GM12878 (cell line): Measurements from ENCODE around the gene DNAJC4. TPM values are rescaled to one million over a fixed set of nuclear protein-coding genes. Genes with fewer than 3 reads are reported as not detected.
A peak's percentile ranks its signal among the peaks of the same experiment; 100 is the strongest.

Experiments used
- RAD21 ChIP-seq: IDR thresholded peaks from 2 replicates; pipeline ENCODE4 v1.6.1; 2011; ENCODE audit warnings: mild to moderate bottlenecking, low read depth, low read length, moderate library complexity; ENCODE audit not compliant: insufficient read depth
- RAD51 ChIP-seq: fragments of 450-650 bp; IDR thresholded peaks from 2 replicates; pipeline ENCODE4 v1.6.1; 2016; ENCODE audit warnings: moderate library complexity, mild to moderate bottlenecking, inconsistent platforms
- RB1 ChIP-seq: fragments of 450-650 bp; formaldehyde crosslinking; IDR thresholded peaks from 2 replicates; pipeline ENCODE4 v1.6.1; 2017; ENCODE audit warnings: mild to moderate bottlenecking, borderline replicate concordance
- SMAD1 ChIP-seq: fragments of 450-650 bp; IDR thresholded peaks from 2 replicates; pipeline ENCODE4 v1.6.1; 2018; ENCODE audit warnings: mild to moderate bottlenecking, low read depth; ENCODE audit not compliant: partially characterized antibody
- SREBF1 ChIP-seq: IDR thresholded peaks from 2 replicates; pipeline ENCODE4 v1.6.1; 2012; ENCODE audit warnings: mild to moderate bottlenecking, low read length
- SUZ12 ChIP-seq: fragments of 200-600 bp; sonication (generic); IDR thresholded peaks from one replicate; pipeline ENCODE4 v1.6.1; 2018; ENCODE audit warnings: antibody characterized with exemption, mild to moderate bottlenecking; ENCODE audit not compliant: unreplicated experiment
- ZNF217 ChIP-seq: fragments of 450-650 bp; IDR thresholded peaks from 2 replicates; pipeline ENCODE4 v1.6.1; 2017; ENCODE audit warnings: antibody characterized with exemption, mild to moderate bottlenecking
- polyA plus RNA-seq, 11 experiments: library from polyadenylated mRNA; depleted of rRNA in 4 of 11; unstranded in 6 of 11; stranded (reverse) in 5 of 11; fragments of >200 nt; fragmentation: Nextera tagmentation in 4 of 11; fragmentation: Illumina TruSeq in 1 of 11; extraction: Ambion mirVana in 4 of 11; extraction: Trizol in 1 of 11; gene quantifications; 1 replicate in 1 of 11; 2 replicates in 10 of 11; pipeline versions ENCODE4 v1.2.1 to v1.2.3, GENCODE V29; 2011 to 2016; ENCODE audit warnings: inconsistent platforms in 2 of 11, missing spikeins in 2 of 11, low read depth in 1 of 11
- total RNA-seq, 4 experiments: library from RNA; depleted of rRNA in 3 of 4; stranded (reverse); fragments of >200 nt in 3 of 4; fragmentation: Illumina TruSeq in 1 of 4; extraction: Trizol in 1 of 4; gene quantifications; 2 replicates each; pipeline versions ENCODE4 v1.2.1 to v1.2.3, GENCODE V29; 2013 to 2021
- TF ChIP-seq, protein P1 (sequence below): fragments of 450-650 bp; conservative IDR thresholded peaks from 2 replicates; pipeline ENCODE4 v1.6.1; 2017; ENCODE audit warnings: mild to moderate bottlenecking, moderate library complexity
- TF ChIP-seq, protein P2 (sequence below), 3 experiments: IDR thresholded peaks in 2 of 3; conservative IDR thresholded peaks in 1 of 3; 2 replicates each; pipeline ENCODE4 v1.5.1; 2011; ENCODE audit warnings: low read depth in 3 of 3, low read length in 3 of 3, mild to moderate bottlenecking in 3 of 3, control low read depth in 2 of 3, moderate library complexity in 2 of 3, inconsistent platforms in 1 of 3, mixed read lengths in 1 of 3; ENCODE audit not compliant: control insufficient read depth in 2 of 3, insufficient read depth in 1 of 3; ENCODE audit errors: extremely low read depth in 1 of 3
- TF ChIP-seq, protein P3 (sequence below): fragments of 450-650 bp; IDR thresholded peaks from 2 replicates; pipeline ENCODE4 v1.6.1; 2017; ENCODE audit warnings: mild to moderate bottlenecking, low read depth, inconsistent platforms; ENCODE audit not compliant: poor library complexity, severe bottlenecking
- TF ChIP-seq, protein P4 (sequence below): IDR thresholded peaks from 2 replicates; pipeline ENCODE4 v1.6.1; 2011; ENCODE audit warnings: mild to moderate bottlenecking, low read depth, low read length, moderate library complexity; ENCODE audit not compliant: insufficient replicate concordance

The DNAJC4 gene
- total and polyA plus RNA-seq, 10 of the 15 experiments (the other 5 are each of a cell fraction or from before 2014, with no cell fraction given), result 3.7 to 64.9 (median 30.1) TPM

DNA sequence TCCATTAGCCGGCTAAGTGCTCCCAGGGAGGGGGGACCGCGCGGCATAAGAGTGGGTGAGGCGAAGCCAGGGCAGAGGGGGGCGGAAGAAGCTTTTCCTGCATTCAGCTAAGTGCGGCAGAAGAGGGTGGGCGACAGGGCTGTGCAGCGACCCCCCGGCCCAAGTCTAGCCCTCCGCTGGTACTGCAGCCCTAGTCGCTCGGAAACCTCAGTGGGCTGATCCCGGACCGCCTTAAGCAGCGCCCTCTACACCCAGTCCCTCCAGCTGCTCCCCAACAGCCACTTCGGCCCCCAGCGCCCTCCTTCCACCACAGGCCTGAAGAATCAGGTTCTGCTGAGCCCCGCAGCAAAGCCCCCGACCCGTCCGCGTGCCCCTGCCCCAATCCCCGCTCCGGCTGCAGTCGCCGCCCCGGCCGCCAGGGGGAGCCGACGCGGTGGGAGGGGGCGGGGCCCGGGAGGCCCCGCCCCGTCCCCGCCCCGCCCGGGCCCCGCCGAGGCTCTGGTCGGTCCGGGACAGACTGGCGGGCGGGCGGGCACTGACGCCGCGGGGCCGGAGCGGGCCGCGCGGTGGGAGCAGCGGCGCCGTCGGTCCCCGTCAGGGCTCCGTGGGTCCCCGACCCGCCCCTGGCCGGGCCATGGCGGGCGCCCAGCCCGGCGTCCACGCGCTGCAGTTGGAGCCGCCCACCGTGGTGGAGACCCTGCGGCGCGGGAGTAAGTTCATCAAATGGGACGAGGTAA, 20.8 kb downstream of the DNAJC4 start, which contains the start of gene PLCB3 (continued):
- TF ChIP-seq, protein P1, sequence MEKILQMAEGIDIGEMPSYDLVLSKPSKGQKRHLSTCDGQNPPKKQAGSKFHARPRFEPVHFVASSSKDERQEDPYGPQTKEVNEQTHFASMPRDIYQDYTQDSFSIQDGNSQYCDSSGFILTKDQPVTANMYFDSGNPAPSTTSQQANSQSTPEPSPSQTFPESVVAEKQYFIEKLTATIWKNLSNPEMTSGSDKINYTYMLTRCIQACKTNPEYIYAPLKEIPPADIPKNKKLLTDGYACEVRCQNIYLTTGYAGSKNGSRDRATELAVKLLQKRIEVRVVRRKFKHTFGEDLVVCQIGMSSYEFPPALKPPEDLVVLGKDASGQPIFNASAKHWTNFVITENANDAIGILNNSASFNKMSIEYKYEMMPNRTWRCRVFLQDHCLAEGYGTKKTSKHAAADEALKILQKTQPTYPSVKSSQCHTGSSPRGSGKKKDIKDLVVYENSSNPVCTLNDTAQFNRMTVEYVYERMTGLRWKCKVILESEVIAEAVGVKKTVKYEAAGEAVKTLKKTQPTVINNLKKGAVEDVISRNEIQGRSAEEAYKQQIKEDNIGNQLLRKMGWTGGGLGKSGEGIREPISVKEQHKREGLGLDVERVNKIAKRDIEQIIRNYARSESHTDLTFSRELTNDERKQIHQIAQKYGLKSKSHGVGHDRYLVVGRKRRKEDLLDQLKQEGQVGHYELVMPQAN, result 0 out of 2 replicates have a peak, but pooled peaks have one; percentile 56
- TF ChIP-seq SMAD1 (no peak), SREBF1 (no peak), RAD51 (no peak), RB1 (no peak), SUZ12 (no peak), RAD21 (peak; percentile 29), ZNF217 (no peak)
- TF ChIP-seq, protein P2, sequence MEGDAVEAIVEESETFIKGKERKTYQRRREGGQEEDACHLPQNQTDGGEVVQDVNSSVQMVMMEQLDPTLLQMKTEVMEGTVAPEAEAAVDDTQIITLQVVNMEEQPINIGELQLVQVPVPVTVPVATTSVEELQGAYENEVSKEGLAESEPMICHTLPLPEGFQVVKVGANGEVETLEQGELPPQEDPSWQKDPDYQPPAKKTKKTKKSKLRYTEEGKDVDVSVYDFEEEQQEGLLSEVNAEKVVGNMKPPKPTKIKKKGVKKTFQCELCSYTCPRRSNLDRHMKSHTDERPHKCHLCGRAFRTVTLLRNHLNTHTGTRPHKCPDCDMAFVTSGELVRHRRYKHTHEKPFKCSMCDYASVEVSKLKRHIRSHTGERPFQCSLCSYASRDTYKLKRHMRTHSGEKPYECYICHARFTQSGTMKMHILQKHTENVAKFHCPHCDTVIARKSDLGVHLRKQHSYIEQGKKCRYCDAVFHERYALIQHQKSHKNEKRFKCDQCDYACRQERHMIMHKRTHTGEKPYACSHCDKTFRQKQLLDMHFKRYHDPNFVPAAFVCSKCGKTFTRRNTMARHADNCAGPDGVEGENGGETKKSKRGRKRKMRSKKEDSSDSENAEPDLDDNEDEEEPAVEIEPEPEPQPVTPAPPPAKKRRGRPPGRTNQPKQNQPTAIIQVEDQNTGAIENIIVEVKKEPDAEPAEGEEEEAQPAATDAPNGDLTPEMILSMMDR (IDR thresholded peaks at IDR 0.05 in 2 of 3, conservative IDR thresholded peaks at IDR 0.05 in 1 of 3; ENCODE audit: control insufficient read depth in 2 of 3, extremely low read depth in 1 of 3, insufficient read depth in 1 of 3, low read depth in 3 of 3, low read length in 3 of 3), result peak; percentile 59 to 71 (median 70)
- TF ChIP-seq, protein P3, sequence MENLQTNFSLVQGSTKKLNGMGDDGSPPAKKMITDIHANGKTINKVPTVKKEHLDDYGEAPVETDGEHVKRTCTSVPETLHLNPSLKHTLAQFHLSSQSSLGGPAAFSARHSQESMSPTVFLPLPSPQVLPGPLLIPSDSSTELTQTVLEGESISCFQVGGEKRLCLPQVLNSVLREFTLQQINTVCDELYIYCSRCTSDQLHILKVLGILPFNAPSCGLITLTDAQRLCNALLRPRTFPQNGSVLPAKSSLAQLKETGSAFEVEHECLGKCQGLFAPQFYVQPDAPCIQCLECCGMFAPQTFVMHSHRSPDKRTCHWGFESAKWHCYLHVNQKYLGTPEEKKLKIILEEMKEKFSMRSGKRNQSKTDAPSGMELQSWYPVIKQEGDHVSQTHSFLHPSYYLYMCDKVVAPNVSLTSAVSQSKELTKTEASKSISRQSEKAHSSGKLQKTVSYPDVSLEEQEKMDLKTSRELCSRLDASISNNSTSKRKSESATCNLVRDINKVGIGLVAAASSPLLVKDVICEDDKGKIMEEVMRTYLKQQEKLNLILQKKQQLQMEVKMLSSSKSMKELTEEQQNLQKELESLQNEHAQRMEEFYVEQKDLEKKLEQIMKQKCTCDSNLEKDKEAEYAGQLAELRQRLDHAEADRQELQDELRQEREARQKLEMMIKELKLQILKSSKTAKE, result no peak
- TF ChIP-seq, protein P4, sequence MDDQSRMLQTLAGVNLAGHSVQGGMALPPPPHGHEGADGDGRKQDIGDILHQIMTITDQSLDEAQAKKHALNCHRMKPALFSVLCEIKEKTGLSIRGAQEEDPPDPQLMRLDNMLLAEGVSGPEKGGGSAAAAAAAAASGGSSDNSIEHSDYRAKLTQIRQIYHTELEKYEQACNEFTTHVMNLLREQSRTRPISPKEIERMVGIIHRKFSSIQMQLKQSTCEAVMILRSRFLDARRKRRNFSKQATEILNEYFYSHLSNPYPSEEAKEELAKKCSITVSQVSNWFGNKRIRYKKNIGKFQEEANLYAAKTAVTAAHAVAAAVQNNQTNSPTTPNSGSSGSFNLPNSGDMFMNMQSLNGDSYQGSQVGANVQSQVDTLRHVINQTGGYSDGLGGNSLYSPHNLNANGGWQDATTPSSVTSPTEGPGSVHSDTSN, result no peak
